ENCODE measurements around the gene ARHGAP22. TPM values are rescaled to one million over a fixed set of nuclear protein-coding genes. Genes with fewer than 3 reads are reported as not detected.

The ARHGAP22 gene
- total RNA-seq, 1 donor from 2014 or later, result 6.2 TPM

DNA sequence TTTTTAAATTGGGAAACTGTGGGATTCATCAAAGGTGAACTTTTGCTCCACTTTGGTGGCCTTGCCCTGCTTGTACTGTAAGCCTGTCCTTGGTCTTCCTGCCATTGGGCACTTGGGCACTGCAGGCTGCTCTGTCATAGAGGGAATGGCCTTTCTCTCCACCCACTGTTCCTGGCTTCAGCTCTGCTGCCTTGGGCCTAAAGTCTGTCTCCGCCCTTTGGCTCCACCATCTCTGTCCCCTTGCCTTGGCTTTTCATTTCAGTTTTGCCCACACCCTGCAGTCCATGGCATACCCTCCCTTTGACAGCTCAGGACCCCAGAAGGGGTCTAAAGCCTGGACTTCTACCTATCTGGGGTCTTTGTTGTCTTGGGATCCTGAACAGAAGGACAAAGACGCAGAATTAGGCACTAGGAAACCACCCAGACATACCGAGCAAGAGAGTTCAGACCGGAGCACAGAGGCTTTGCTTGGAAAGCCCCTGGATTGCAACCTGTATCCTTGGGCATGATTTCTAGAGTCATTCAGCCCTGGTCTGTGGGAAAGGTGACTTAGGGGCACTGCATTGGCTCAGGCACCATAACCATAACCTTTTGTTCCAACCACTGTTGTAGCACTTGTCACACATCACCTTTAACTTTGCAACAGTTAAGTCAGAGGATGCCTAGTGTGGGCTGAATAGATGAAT is 5.2 kb upstream of the ARHGAP22 start:
- peaks cover 9% of the 10 kb centered on the region for H3K9me3 Mint-ChIP-seq (ENCODE audit: unreplicated experiment)
- H3K4me1 Mint-ChIP-seq (ENCODE audit: low read depth, unreplicated experiment), result peaks cover 26% of the 10 kb centered on the region
- H3K9ac ChIP-seq (ENCODE audit: low read length), result no peak overlapping the region
- peaks cover 2% of the 10 kb centered on the region for H3K36me3 Mint-ChIP-seq (ENCODE audit: low read depth, unreplicated experiment)
- H3K4me3 ChIP-seq (ENCODE audit: insufficient read depth, low read depth, low read length), result no peak overlapping the region
- no peaks in the 10 kb centered on the region for H3K36me3 ChIP-seq (ENCODE audit: insufficient read depth, low read length)
- H4K20me1 ChIP-seq (ENCODE audit: insufficient read depth, low read length), result no peaks in the 10 kb centered on the region
- no peak for TF ChIP-seq EZH2 (IDR thresholded peaks at IDR 0.05; ENCODE audit: insufficient read depth, low read length)
- no peak for TF ChIP-seq CTCF (IDR thresholded peaks at IDR 0.05; ENCODE audit: insufficient read depth, low read depth, low read length)
- peaks cover 9% of the 10 kb centered on the region for H3K27me3 Mint-ChIP-seq (ENCODE audit: low read depth, unreplicated experiment)
- no peaks in the 10 kb centered on the region for H3K27me3 ChIP-seq (ENCODE audit: insufficient read depth, low read length)
- no peak overlapping the region for H3K27ac ChIP-seq (ENCODE audit: low read depth, low read length)
- FAIRE-seq (no peak), DNase-seq (ENCODE audit: low read depth) (no peak)
- no peaks in the 10 kb centered on the region for H3K9me3 ChIP-seq (ENCODE audit: insufficient read depth, low read depth, low read length)
- H3K27ac Mint-ChIP-seq (ENCODE audit: unreplicated experiment), result no peak overlapping the region
- H3K79me2 ChIP-seq (ENCODE audit: insufficient read depth, low read length), result no peaks in the 10 kb centered on the region
- H2AFZ ChIP-seq (ENCODE audit: low read depth, low read length), result no peak overlapping the region
- peaks cover 44% of the 10 kb centered on the region for H3K4me1 ChIP-seq (ENCODE audit: insufficient read depth, low read length)
- H3K4me2 ChIP-seq (ENCODE audit: low read length), result no peak overlapping the region
- H3K4me3 Mint-ChIP-seq (ENCODE audit: unreplicated experiment), result no peak overlapping the region

DNA sequence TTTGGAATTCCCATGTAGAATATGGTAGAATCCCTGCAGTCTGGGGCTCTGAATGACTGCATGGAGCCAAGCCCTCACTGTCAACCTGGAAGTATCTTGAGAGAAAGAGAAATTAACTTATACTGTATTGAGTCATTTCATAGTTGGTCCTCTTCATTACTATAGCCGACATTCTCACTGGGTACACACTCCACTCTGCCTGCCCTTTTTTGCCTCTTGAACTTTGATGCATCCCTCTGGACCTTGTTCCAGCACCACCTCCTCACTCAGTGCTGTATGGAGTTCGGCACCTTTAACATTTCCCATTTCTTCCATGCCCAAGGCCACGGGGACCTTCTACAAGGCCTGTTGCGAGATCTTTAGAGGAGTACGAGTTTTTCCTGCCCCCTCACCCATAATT is 4.6 kb upstream of the ARHGAP22 start:
- H3K4me2 ChIP-seq (ENCODE audit: low read length), result no peak overlapping the region
- H3K9me3 Mint-ChIP-seq (ENCODE audit: unreplicated experiment), result peaks cover 7% of the 10 kb centered on the region
- no peaks in the 10 kb centered on the region for H3K27me3 ChIP-seq (ENCODE audit: insufficient read depth, low read length)
- H3K4me3 ChIP-seq (ENCODE audit: insufficient read depth, low read depth, low read length), result no peak overlapping the region
- DNase-seq (ENCODE audit: low read depth), result no peak
- H3K4me3 Mint-ChIP-seq (ENCODE audit: unreplicated experiment), result no peak overlapping the region
- no peak for FAIRE-seq
- peaks cover 5% of the 10 kb centered on the region for H3K79me2 ChIP-seq (ENCODE audit: insufficient read depth, low read length)
- H3K27ac ChIP-seq (ENCODE audit: low read depth, low read length), result no peak overlapping the region
- peaks cover 2% of the 10 kb centered on the region for H3K36me3 Mint-ChIP-seq (ENCODE audit: low read depth, unreplicated experiment)
- peaks cover 11% of the 10 kb centered on the region for H3K27me3 Mint-ChIP-seq (ENCODE audit: low read depth, unreplicated experiment)
- H3K4me1 ChIP-seq (ENCODE audit: insufficient read depth, low read length), result peaks cover 42% of the 10 kb centered on the region
- H3K9me3 ChIP-seq (ENCODE audit: insufficient read depth, low read depth, low read length), result no peaks in the 10 kb centered on the region
- peaks cover 26% of the 10 kb centered on the region for H3K4me1 Mint-ChIP-seq (ENCODE audit: low read depth, unreplicated experiment)
- H2AFZ ChIP-seq (ENCODE audit: low read depth, low read length), result no peak overlapping the region
- H3K36me3 ChIP-seq (ENCODE audit: insufficient read depth, low read length), result no peaks in the 10 kb centered on the region
- no peak overlapping the region for H3K27ac Mint-ChIP-seq (ENCODE audit: unreplicated experiment)
- H4K20me1 ChIP-seq (ENCODE audit: insufficient read depth, low read length), result no peaks in the 10 kb centered on the region
- no peak overlapping the region for H3K9ac ChIP-seq (ENCODE audit: low read length)
- TF ChIP-seq CTCF (IDR thresholded peaks at IDR 0.05; ENCODE audit: insufficient read depth, low read depth, low read length) (no peak), EZH2 (IDR thresholded peaks at IDR 0.05; ENCODE audit: insufficient read depth, low read length) (no peak)

DNA sequence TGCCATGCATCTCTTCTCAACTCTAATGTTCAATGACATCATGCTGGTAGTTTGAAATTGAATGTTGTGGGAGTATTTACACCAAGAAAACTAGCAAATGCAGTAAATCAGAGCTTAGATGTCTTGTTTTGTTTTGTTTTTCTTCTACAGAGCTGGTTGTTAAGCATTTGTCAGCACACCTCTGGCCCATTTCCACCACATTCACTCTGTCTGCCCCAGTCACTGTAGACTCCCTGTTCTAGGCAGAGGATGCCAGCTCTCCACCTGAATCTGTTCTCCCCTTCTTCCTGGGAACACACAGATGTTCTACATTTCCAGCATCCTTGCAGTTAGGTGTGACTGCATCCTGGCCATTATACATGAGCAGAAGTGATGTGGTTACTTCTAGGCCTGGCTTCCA is 4.1 kb upstream of the ARHGAP22 start:
- TF ChIP-seq CTCF (IDR thresholded peaks at IDR 0.05; ENCODE audit: insufficient read depth, low read depth, low read length), result no peak
- no peak for TF ChIP-seq EZH2 (IDR thresholded peaks at IDR 0.05; ENCODE audit: insufficient read depth, low read length)

More for the DNA sequence above, 4.1 kb upstream of the ARHGAP22 start:
- Mint-ChIP-seq H3K27ac (ENCODE audit: unreplicated experiment) (no peak overlapping the region), H3K9me3 (ENCODE audit: unreplicated experiment) (peaks cover 7% of the 10 kb centered on the region), H3K4me1 (ENCODE audit: low read depth, unreplicated experiment) (peaks cover 27% of the 10 kb centered on the region), H3K4me3 (ENCODE audit: unreplicated experiment) (no peak overlapping the region), H3K27me3 (ENCODE audit: low read depth, unreplicated experiment) (peaks cover 13% of the 10 kb centered on the region), H3K36me3 (ENCODE audit: low read depth, unreplicated experiment) (peaks cover 2% of the 10 kb centered on the region)
- Histone ChIP-seq H3K36me3 (ENCODE audit: insufficient read depth, low read length) (no peaks in the 10 kb centered on the region), H3K27ac (ENCODE audit: low read depth, low read length) (no peak overlapping the region), H3K9ac (ENCODE audit: low read length) (no peak overlapping the region), H3K79me2 (ENCODE audit: insufficient read depth, low read length) (peaks cover 10% of the 10 kb centered on the region), H2AFZ (ENCODE audit: low read depth, low read length) (no peak overlapping the region), H3K4me3 (ENCODE audit: insufficient read depth, low read depth, low read length) (no peak overlapping the region), H3K4me2 (ENCODE audit: low read length) (no peak overlapping the region), H3K9me3 (ENCODE audit: insufficient read depth, low read depth, low read length) (no peaks in the 10 kb centered on the region), H4K20me1 (ENCODE audit: insufficient read depth, low read length) (no peaks in the 10 kb centered on the region), H3K27me3 (ENCODE audit: insufficient read depth, low read length) (no peaks in the 10 kb centered on the region), H3K4me1 (ENCODE audit: insufficient read depth, low read length) (peaks cover 44% of the 10 kb centered on the region)
- no peak for FAIRE-seq
- no peak for DNase-seq (ENCODE audit: low read depth)

All from astrocyte (in vitro differentiated cells and primary cell).